Germinal center (tissue), 1 donor: Measurements from ENCODE around the gene PTPRD.

Experiments used
- DNase-seq: peaks from one replicate; pipeline ENCODE4 v3.0.0; 2012; ENCODE audit warnings: mixed read lengths, low spot score

PTPRD gene

GRCh38 chr9:8388132-8388531, 2224.7 kb downstream of the PTPRD start:
- no peak for DNase-seq

DNA sequence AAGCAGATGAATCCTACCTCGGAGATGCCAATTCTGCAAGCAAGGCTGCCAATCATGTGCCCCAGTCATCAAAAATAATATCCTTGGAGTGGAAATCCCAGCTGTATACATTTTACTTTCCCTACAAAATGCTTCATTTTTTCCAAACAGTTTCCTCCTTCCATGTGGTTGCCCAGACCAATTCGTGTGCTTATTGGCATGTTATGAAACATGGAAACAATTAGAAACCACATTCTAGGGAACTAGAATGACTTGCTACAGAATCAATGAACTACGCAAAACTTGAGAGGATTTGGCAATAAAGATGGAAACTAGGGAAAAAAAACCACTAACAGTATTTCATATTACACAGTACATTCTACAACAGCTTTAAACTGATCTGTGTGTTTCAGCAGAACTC, 2228.7 kb downstream of the PTPRD start:
- no peak for DNase-seq

DNA sequence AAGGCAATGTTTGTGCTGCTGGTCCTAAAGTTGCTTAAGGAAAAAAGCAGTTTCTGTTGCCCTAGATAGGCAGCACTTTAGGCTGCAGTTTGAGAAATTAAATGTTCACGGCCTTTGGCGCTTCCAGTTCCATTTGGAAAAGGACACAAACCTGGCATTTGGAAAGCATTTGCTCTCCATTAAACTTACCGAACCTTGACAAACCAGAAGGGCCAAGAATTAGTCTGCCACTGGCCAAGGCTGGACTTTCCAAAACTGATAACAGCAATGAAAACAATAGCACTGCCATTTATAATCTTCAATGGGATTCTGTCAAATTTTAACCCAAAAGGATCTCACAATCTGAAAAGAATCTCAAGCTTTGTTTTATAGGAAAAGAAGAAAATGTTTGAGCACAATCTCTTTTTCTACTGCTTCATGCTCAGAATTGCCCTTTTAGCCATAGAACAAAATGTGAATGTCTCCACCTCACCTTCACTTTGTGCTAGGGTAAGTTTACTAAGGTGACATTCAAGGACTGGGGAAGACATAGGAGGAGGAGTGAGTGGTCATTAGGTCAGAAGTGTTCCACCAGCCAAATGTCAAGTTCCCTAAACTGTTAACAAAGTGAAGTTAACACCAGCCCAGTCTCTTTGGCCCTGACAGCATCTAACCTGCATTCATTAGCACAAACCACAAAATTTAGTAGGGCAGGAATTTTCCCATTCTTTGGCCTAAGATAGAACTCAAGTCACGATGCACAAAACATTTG, 2229.8 kb downstream of the PTPRD start:
- no peak for DNase-seq

GRCh38 chr9:8382266-8382665, 2230.5 kb downstream of the PTPRD start:
- no peak for DNase-seq

- DNase-seq = no peak
Observed at GRCh38 chr9:8381601-8382000, 2231.2 kb downstream of the PTPRD start.

- DNase-seq = no peak
Observed at GRCh38 chr9:8374471-8374870, 2238.3 kb downstream of the PTPRD start.

DNA sequence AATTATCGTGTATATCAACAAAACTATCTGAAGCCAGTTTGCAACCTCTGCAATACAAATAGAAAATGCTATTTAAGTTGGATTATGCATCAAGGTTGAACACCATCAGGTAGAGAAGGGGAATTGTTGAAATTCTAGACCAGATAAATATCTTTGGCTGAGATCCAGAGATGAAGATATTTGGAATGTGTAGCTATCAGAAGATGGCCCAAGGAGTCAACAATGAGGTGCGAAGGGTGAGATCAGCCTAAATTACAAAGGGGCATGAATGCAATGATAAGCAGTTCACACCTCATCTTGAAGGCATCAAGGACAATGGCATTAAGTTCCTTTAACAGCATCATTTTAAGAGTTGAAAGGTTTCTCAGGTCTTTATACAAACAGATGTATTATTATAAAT, 2241.1 kb downstream of the PTPRD start:
- no peak for DNase-seq

DNA sequence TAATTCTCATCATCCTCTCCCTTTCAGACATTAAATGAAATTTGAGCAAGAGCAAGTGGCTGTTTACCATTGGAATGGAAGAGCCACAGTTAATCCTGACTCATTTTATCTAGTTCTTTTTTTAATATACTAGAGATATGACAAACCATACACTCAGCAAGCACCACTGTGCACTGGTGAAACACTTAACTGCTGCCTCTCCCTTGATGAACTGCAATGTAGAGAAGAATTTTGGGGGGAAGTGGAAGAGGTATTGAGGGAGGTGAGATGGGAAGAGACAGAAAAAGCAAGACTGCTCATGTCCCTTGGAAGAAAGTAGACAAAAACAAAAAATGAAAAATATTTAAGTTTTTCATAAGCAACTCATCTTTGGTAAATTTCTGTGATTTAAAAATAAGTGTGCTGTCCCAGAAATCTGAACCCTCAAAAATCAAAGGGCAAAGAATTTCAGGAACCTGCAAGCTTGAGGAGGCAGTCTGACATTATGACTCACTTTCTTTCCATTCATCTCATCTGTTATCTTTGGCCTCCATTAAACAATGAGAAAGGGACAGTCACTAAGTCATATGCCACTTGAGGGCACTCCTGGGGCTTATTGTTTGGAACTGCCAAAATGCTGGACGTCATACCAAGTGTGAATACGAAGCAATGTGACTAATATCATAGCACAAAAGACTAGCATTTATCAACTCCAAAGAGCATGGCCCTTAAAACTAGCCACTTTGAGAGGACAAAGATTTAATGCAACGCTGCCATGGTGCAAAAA, 2246.5 kb downstream of the PTPRD start:
- no peak for DNase-seq

DNA sequence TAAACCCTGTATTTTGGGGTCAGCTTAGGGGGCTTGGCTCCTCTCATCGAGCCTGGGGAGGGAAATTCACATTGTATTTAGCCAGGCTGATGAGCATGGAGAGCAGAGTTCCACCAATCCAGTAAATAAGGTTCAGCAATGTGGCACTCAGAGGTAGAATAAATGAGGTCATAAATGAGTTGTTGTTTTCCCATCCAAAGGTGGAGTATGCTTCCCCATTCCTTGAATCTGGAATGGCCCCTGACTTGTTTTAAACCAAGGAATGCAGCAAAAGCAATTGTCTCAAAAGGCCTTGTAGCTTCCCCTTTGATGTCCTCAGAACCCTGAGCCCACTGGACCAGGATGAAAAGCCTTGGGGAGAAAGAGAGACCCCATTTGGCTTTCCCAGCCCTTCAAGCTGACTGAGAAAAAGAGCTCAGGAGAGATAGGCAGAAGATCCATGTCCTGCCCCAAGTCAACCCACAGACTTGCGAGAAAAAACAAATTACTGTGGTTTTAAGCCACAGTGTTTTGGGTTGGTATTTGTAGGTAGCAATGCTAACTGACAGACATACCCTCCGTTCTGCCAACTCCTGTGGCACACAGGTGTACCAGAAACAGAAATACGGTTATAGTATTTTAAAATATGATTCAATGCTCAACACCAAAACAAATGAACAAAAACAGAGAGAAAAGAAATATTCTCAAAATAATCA, 2247.2 kb downstream of the PTPRD start:
- DNase-seq = no peak

DNA sequence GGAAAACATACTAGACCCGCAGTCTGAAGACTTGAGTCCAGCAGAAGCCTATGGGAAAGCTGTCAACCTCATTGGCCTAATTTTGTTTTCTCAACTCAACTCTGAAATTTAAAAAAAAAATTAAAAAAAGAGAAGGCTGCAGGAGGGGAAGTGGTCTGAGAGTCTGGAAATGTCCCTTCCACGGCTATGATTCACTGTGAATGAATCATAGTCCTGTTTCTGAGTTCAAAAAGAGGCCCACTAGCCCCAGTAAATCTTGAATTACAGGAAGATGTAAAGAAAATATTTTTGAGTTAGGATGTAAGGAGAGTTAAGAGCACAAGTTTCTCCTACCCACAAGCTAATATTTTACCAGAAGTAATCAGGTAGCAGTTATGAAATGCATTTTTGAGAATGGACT, 2247.8 kb downstream of the PTPRD start:
- no peak for DNase-seq

DNA sequence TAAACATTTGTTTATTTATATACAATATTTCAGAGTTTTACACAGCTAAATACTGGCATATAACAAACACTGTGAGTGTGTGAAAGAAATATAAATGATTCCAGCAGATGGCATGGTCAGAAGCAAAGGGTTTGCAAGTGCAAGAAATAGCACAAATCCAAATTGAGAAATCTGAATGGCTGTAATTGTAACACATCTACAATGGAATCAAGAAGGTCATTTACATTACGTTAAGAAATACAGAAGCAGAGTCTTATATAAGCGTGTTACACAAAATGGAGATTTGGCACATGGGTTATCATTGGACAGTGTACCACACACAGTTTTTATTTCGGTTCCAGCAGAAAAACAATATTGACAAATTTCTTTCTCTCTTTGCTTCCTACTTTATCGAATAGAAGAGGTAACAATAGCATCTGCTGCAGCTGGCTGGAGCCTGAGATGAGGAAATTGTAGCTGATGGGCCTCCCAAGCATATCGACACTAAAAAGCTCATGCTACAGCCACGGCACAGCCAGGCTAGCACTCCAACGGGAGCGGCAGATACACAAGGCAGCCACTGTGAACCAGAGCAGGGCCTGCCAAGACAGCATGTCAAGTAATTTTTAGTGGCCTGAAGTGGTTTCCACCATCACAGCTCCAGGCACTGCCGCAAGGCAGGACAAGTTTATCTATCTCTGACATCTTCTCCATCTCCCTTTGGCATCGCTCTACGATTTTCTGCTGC, 2248.6 kb downstream of the PTPRD start:
- DNase-seq = no peak

GRCh38 chr9:8362250-8362649, 2250.6 kb downstream of the PTPRD start:
- no peak for DNase-seq

DNA sequence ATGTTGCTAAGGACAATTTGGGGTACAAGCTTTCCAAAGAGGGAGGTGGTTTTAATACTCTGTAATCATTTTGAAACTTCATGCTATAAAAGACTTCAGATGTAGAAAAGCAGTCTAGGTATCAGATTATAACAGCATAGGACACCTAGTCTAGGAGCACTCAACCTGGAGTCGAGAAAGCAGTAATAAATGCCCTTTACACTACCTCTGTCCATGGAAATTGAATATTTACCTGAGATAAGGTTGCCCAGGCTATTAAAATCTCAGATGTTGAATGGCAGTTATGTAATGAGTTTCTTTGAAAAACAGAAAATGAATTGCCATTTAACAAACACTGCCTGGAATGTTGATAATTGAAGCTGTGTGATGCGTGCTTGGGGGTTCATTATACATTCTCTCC, 2251.4 kb downstream of the PTPRD start:
- DNase-seq = no peak

DNA sequence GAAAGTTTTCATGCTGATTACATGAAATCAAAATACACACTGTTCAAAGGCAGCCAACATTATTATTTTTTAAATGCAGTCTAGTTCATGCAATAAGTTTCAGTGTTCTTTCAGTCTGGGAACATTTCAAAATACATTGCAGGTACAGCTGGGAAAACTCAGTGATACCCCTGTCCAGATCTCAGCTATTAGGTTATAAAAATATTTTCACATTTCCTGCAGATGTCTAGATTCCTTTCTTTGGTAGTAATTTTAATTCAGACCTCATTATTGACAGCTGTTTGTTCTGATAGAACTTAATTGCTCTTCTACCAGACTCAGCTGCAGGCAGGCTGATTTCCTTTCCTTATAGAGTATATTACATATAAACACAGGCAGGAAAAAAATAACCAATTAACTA, 2256.4 kb downstream of the PTPRD start:
- no peak for DNase-seq

DNA sequence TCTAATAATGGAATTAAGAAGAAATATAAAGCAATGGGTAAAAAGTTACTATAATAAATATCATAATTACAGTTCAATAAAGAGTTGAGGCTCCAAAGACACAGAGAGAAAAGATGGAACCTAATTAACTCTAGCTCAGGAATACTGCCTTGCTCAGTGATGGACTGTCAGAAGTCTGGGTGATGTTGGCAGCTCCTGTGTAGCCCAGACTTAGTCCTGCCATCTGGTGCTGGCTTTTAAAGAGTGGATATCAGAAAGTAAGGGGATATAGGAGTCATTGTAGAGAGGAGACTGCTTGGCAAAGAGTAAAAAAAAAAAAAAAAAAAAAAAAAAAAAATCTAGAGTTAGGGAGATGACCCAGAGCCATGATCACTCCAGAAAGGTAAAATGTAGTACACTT, 2261.4 kb downstream of the PTPRD start:
- DNase-seq = no peak

DNA sequence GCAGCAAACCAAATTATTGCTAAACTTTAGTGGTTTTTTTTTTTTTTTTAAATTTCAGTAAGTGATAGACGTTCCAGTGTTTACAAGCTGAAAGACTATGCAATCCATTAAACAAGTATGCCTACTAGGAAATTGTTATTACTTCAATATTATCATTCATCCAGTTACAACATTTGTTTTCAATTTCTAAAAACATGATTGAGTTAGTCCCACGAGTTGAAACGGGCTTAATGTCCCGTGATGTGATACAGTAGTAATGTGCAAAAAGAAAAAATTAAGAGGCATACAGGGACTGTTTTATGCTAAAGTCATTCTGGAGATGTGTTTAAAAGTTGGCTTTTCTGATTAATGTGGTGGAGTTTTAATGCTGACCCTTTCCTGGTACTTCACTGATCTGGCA, 2262.9 kb downstream of the PTPRD start:
- no peak for DNase-seq

- no peak for DNase-seq
Observed at GRCh38 chr9:8349376-8349775, 2263.4 kb downstream of the PTPRD start.

- no peak for DNase-seq
Observed at GRCh38 chr9:8348756-8349155, 2264.0 kb downstream of the PTPRD start.

DNA sequence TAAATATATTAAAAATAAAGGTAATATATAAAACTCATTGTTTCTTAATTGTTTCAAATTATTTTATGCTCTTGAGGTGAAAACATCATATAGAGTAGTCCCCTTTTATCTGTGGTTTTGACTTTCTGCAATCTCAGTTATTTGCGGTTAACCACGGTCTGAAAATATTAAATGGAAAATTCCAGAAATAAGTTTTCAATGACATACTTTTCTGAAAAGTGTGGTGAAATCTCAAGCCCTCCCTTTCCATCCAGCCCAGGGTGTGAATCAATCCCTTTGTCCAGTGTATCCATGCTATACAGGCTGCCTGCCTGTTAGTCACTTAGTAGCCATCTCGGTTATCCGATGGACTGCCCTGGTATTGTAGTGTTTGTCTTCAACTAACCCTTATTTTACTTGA, 2266.5 kb downstream of the PTPRD start:
- DNase-seq = no peak

DNA sequence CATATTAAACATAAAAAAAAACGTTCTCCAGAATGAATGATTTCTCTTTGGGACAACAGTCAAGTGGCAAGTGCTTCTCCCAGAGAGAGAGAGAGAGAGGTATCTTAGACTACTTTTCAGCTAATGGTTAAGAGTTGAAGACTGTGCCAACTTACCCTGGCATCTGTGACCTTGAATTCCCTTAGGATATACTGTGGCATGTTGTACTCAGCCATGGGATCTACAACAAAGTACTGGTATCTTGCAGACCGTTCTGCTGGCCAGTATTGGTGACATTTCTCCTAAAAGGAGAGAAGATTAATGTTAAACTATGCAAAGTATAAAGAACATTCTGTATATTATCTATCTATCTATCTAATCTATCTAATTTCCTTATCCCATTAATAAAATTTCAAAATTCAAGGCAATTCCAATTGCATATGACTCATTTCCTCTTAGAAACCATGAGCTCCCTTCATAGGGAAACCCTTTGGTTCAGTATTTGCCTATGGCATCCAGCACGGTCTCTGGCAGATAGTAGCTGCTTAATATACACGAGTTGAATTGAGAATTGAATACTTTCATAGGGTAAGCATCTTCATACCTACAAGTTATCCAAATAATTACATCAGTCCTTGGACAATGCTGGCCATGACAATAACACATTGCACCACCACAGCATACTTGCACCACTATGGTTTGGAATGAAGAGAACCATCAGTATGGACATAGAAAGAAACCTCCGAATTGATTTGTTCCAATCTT, 2273.9 kb downstream of the PTPRD start:
- DNase-seq = no peak

- no peak for DNase-seq
Observed at GRCh38 chr9:8337834-8338766, 2274.7 kb downstream of the PTPRD start.
